GM19193 (cell line): ENCODE data around the gene WDR87.

Experiments
- POLR2A ChIP-seq: IDR thresholded peaks from 4 replicates; pipeline ENCODE4 v1.6.1; 2011; ENCODE audit not compliant: insufficient read depth, insufficient read length; ENCODE audit errors: extremely low read depth

The WDR87 gene

GRCh38 chr19:37936166-37936565 is 29.8 kb upstream of the WDR87 start:
- TF ChIP-seq POLR2A, result no peak

GRCh38 chr19:37935341-37935740 is 28.9 kb upstream of the WDR87 start:
- TF ChIP-seq POLR2A, result no peak

- no peak for TF ChIP-seq POLR2A
These were observed 27.6 kb upstream of the WDR87 start for GRCh38 chr19:37933937-37934358.

- no peak for TF ChIP-seq POLR2A
These were observed 26.9 kb upstream of the WDR87 start for GRCh38 chr19:37932985-37933936.

GRCh38 chr19:37931881-37932655 is 25.7 kb upstream of the WDR87 start:
- TF ChIP-seq POLR2A, result peak; percentile 49

- no peak for TF ChIP-seq POLR2A
These were observed 24.0 kb upstream of the WDR87 start for GRCh38 chr19:37930416-37930815.

- no peak for TF ChIP-seq POLR2A
These were observed 23.0 kb upstream of the WDR87 start for GRCh38 chr19:37929355-37929923.

- TF ChIP-seq POLR2A, result no peak
These were observed 22.3 kb upstream of the WDR87 start for GRCh38 chr19:37928527-37929286.

GRCh38 chr19:37926711-37927110 is 20.3 kb upstream of the WDR87 start:
- no peak for TF ChIP-seq POLR2A

GRCh38 chr19:37926255-37926654 is 19.9 kb upstream of the WDR87 start:
- TF ChIP-seq POLR2A, result no peak

- no peak for TF ChIP-seq POLR2A
These were observed 18.8 kb upstream of the WDR87 start for GRCh38 chr19:37925212-37925611.

GRCh38 chr19:37920591-37921450 is 14.4 kb upstream of the WDR87 start:
- no peak for TF ChIP-seq POLR2A

- TF ChIP-seq POLR2A, result peak; percentile 44
These were observed 8.5 kb upstream of the WDR87 start for GRCh38 chr19:37914908-37915307.
